GM19467 (cell line): ENCODE data around the gene TSSK6.

Source experiments
- ATAC-seq: cut with Tn5 transposase; IDR thresholded peaks from one replicate; pipeline ENCODE4 v1.9.1; 2021; ENCODE audit warnings: mild to moderate bottlenecking, moderate library complexity; ENCODE audit not compliant: unreplicated experiment

Gene TSSK6

GRCh38 chr19:19544954-19545591, 29.7 kb upstream of the TSSK6 start:
- ATAC-seq: no peak

GRCh38 chr19:19544257-19544953, 29.1 kb upstream of the TSSK6 start:
- ATAC-seq: no peak

GRCh38 chr19:19543640-19544039, 28.3 kb upstream of the TSSK6 start:
- ATAC-seq: no peak

- ATAC-seq: no peak
Observed at GRCh38 chr19:19543101-19543500, 27.8 kb upstream of the TSSK6 start.

- ATAC-seq: no peak
Observed at GRCh38 chr19:19542507-19542906, 27.2 kb upstream of the TSSK6 start.

GRCh38 chr19:19541616-19542015, 26.3 kb upstream of the TSSK6 start:
- ATAC-seq: no peak

GRCh38 chr19:19540715-19541515, 25.6 kb upstream of the TSSK6 start:
- ATAC-seq: no peak

- ATAC-seq: no peak
Observed at GRCh38 chr19:19540064-19540714, 24.8 kb upstream of the TSSK6 start.

- ATAC-seq: no peak
Observed at GRCh38 chr19:19539698-19540063, 24.3 kb upstream of the TSSK6 start.

- no peak for ATAC-seq
Observed at GRCh38 chr19:19538785-19539166, 23.4 kb upstream of the TSSK6 start.

- ATAC-seq: no peak
Observed at GRCh38 chr19:19538061-19538784, 22.9 kb upstream of the TSSK6 start, which contains the start of gene CILP2. TSS of gene CILP2 (plus strand) at chr19:19538265. CDS start at chr19:19538350, 85 bp downstream.

GRCh38 chr19:19537075-19538048, 22.0 kb upstream of the TSSK6 start:
- no peak for ATAC-seq

- ATAC-seq: no peak
Observed at GRCh38 chr19:19535311-19536191, 20.2 kb upstream of the TSSK6 start.

GRCh38 chr19:19534556-19535265, 19.4 kb upstream of the TSSK6 start:
- no peak for ATAC-seq

- no peak for ATAC-seq
Observed at GRCh38 chr19:19533841-19534240, 18.5 kb upstream of the TSSK6 start.

- ATAC-seq: no peak
Observed at GRCh38 chr19:19532806-19533701, 17.7 kb upstream of the TSSK6 start.
